Activated naive CD8-positive, alpha-beta T cell treated with anti-CD3 and anti-CD28 coated beads for 36 hours (primary cell): ENCODE data around the gene BLACAT1. TPM values are rescaled to one million over a fixed set of nuclear protein-coding genes. Genes with fewer than 3 reads are reported as not detected.

Source experiments
- DNase-seq: peaks from one replicate; pipeline ENCODE4 v3.0.0; 2021
- H3K27ac Mint-ChIP-seq: one replicate; pipeline ENCODE4 v1.8.0; 2022; ENCODE audit warnings: mild to moderate bottlenecking, moderate library complexity, mixed read lengths
- H3K27me3 Mint-ChIP-seq: one replicate; pipeline ENCODE4 v1.8.0; 2022; ENCODE audit warnings: mild to moderate bottlenecking, mixed read lengths
- H3K36me3 Mint-ChIP-seq: one replicate; pipeline ENCODE4 v1.8.0; 2021; ENCODE audit warnings: mild to moderate bottlenecking, mixed read lengths
- H3K4me1 Mint-ChIP-seq: one replicate; pipeline ENCODE4 v1.8.0; 2021; ENCODE audit warnings: mixed read lengths
- H3K4me3 Mint-ChIP-seq: one replicate; pipeline ENCODE4 v1.8.0; 2022; ENCODE audit warnings: mild to moderate bottlenecking, moderate library complexity, mixed read lengths
- H3K9me3 Mint-ChIP-seq: one replicate; pipeline ENCODE4 v1.8.0; 2022; ENCODE audit warnings: mixed read lengths
- total RNA-seq, 2 experiments: library from RNA; stranded (reverse); gene quantifications; one replicate each; pipeline ENCODE4 v1.2.3, GENCODE V29; 2021

BLACAT1 gene
- under 1 TPM; 0.12 to 0.19 TPM for total RNA-seq

- H3K4me3 Mint-ChIP-seq = peak within 1 kb of the TSS; percentile 61
- no peak within 1 kb of the TSS for H3K27ac Mint-ChIP-seq
- no peaks in the 10 kb centered on the region for H3K9me3 Mint-ChIP-seq
- H3K36me3 Mint-ChIP-seq = no peaks in the 10 kb centered on the region
- peaks cover 89% of the 10 kb centered on the region for H3K27me3 Mint-ChIP-seq
- H3K4me1 Mint-ChIP-seq = peaks cover 7% of the 10 kb centered on the region
- DNase-seq = no peak
These were observed at the start of gene BLACAT1 for GRCh38 chr1:205455581-205456382. TSS of gene BLACAT1 (minus strand) at chr1:205456045.

- H3K27ac Mint-ChIP-seq = peak overlapping the region; percentile 29
- no peak for DNase-seq
- no peaks in the 10 kb centered on the region for H3K36me3 Mint-ChIP-seq
- H3K9me3 Mint-ChIP-seq = no peaks in the 10 kb centered on the region
- no peaks in the 10 kb centered on the region for H3K27me3 Mint-ChIP-seq
- peaks cover 13% of the 10 kb centered on the region for H3K4me1 Mint-ChIP-seq
- peak overlapping the region; percentile 77 for H3K4me3 Mint-ChIP-seq
These were observed 49.4 kb upstream of the BLACAT1 start for GRCh38 chr1:205505076-205505729.

GRCh38 chr1:205504311-205505075, 48.6 kb upstream of the BLACAT1 start, which contains the start of gene CDK18:
TSS of gene CDK18 (plus strand) at chr1:205504669. CDS start at chr1:205523168, 18,499 bp downstream.
- Mint-ChIP-seq H3K4me3 (peak within 1 kb of the TSS; percentile 77), H3K9me3 (no peaks in the 10 kb centered on the region), H3K36me3 (no peaks in the 10 kb centered on the region), H3K27ac (peak within 1 kb of the TSS; percentile 51), H3K27me3 (no peaks in the 10 kb centered on the region), H3K4me1 (peaks cover 13% of the 10 kb centered on the region)
- DNase-seq = peak; percentile 46

- H3K27ac Mint-ChIP-seq = no peak overlapping the region
- no peak overlapping the region for H3K4me3 Mint-ChIP-seq
- no peaks in the 10 kb centered on the region for H3K36me3 Mint-ChIP-seq
- no peak for DNase-seq
- no peaks in the 10 kb centered on the region for H3K27me3 Mint-ChIP-seq
- peaks cover 13% of the 10 kb centered on the region for H3K4me1 Mint-ChIP-seq
- H3K9me3 Mint-ChIP-seq = no peaks in the 10 kb centered on the region
These were observed 47.1 kb upstream of the BLACAT1 start for GRCh38 chr1:205502992-205503391.

- no peaks in the 10 kb centered on the region for H3K36me3 Mint-ChIP-seq
- no peaks in the 10 kb centered on the region for H3K9me3 Mint-ChIP-seq
- DNase-seq = no peak
- H3K4me3 Mint-ChIP-seq = no peak overlapping the region
- H3K4me1 Mint-ChIP-seq = peaks cover 13% of the 10 kb centered on the region
- H3K27me3 Mint-ChIP-seq = no peaks in the 10 kb centered on the region
- no peak overlapping the region for H3K27ac Mint-ChIP-seq
These were observed 46.4 kb upstream of the BLACAT1 start for GRCh38 chr1:205502111-205502810.

GRCh38 chr1:205500240-205501233, 44.7 kb upstream of the BLACAT1 start:
- H3K36me3 Mint-ChIP-seq = no peaks in the 10 kb centered on the region
- H3K9me3 Mint-ChIP-seq = no peaks in the 10 kb centered on the region
- no peak for DNase-seq
- no peak overlapping the region for H3K4me3 Mint-ChIP-seq
- H3K27me3 Mint-ChIP-seq = peaks cover 4% of the 10 kb centered on the region
- H3K4me1 Mint-ChIP-seq = peaks cover 11% of the 10 kb centered on the region
- H3K27ac Mint-ChIP-seq = no peak overlapping the region

GRCh38 chr1:205499789-205500188, 43.9 kb upstream of the BLACAT1 start:
- Mint-ChIP-seq H3K36me3 (no peaks in the 10 kb centered on the region), H3K4me3 (no peak overlapping the region), H3K27ac (no peak overlapping the region), H3K27me3 (peaks cover 4% of the 10 kb centered on the region), H3K4me1 (peaks cover 5% of the 10 kb centered on the region), H3K9me3 (no peaks in the 10 kb centered on the region)
- no peak for DNase-seq

- Mint-ChIP-seq H3K4me1 (peaks cover 2% of the 10 kb centered on the region), H3K36me3 (no peaks in the 10 kb centered on the region), H3K27ac (no peak overlapping the region), H3K9me3 (no peaks in the 10 kb centered on the region), H3K4me3 (no peak overlapping the region), H3K27me3 (peaks cover 24% of the 10 kb centered on the region)
- no peak for DNase-seq
These were observed 41.5 kb upstream of the BLACAT1 start for GRCh38 chr1:205497351-205497750.

- H3K4me3 Mint-ChIP-seq = no peak overlapping the region
- no peaks in the 10 kb centered on the region for H3K9me3 Mint-ChIP-seq
- H3K27me3 Mint-ChIP-seq = peaks cover 31% of the 10 kb centered on the region
- H3K27ac Mint-ChIP-seq = no peak overlapping the region
- H3K4me1 Mint-ChIP-seq = peaks cover 2% of the 10 kb centered on the region
- no peaks in the 10 kb centered on the region for H3K36me3 Mint-ChIP-seq
- no peak for DNase-seq
These were observed 40.8 kb upstream of the BLACAT1 start for GRCh38 chr1:205496661-205497060.

GRCh38 chr1:205495237-205495823, 39.5 kb upstream of the BLACAT1 start:
- Mint-ChIP-seq H3K36me3 (no peaks in the 10 kb centered on the region), H3K27me3 (peaks cover 36% of the 10 kb centered on the region), H3K4me1 (peaks cover 2% of the 10 kb centered on the region), H3K27ac (no peak overlapping the region), H3K4me3 (no peak overlapping the region), H3K9me3 (no peaks in the 10 kb centered on the region)
- DNase-seq = no peak

GRCh38 chr1:205494115-205494514, 38.3 kb upstream of the BLACAT1 start:
- DNase-seq = no peak
- Mint-ChIP-seq H3K27ac (no peak overlapping the region), H3K36me3 (no peaks in the 10 kb centered on the region), H3K9me3 (no peaks in the 10 kb centered on the region), H3K4me3 (no peak overlapping the region), H3K4me1 (peaks cover 2% of the 10 kb centered on the region), H3K27me3 (peaks cover 46% of the 10 kb centered on the region)

GRCh38 chr1:205493241-205494085, 37.6 kb upstream of the BLACAT1 start:
- peaks cover 2% of the 10 kb centered on the region for H3K4me1 Mint-ChIP-seq
- no peak overlapping the region for H3K27ac Mint-ChIP-seq
- peak; percentile 23 for DNase-seq
- H3K4me3 Mint-ChIP-seq = no peak overlapping the region
- no peaks in the 10 kb centered on the region for H3K9me3 Mint-ChIP-seq
- no peaks in the 10 kb centered on the region for H3K36me3 Mint-ChIP-seq
- peaks cover 46% of the 10 kb centered on the region for H3K27me3 Mint-ChIP-seq

- Mint-ChIP-seq H3K27me3 (peaks cover 52% of the 10 kb centered on the region), H3K4me3 (no peak overlapping the region), H3K36me3 (no peaks in the 10 kb centered on the region), H3K4me1 (peaks cover 4% of the 10 kb centered on the region), H3K9me3 (no peaks in the 10 kb centered on the region), H3K27ac (no peak overlapping the region)
- DNase-seq = no peak
These were observed 36.9 kb upstream of the BLACAT1 start for GRCh38 chr1:205492774-205493173.
